Osteoblast (primary cell): ENCODE measurements around the gene TENM3. TPM values are rescaled to one million over a fixed set of nuclear protein-coding genes. Genes with fewer than 3 reads are reported as not detected.

Experiments used
- DNase-seq: peaks from one replicate; pipeline ENCODE4 v3.0.0; 2011; ENCODE audit warnings: low spot score, mixed read lengths; ENCODE audit not compliant: insufficient read length; ENCODE audit errors: missing footprints
- H2AFZ ChIP-seq: 2 replicates; pipeline ENCODE4 v1.6.0; 2011; ENCODE audit warnings: mild to moderate bottlenecking, low read length
- H3K27ac ChIP-seq: 2 replicates; pipeline ENCODE4 v1.5.1; 2011; ENCODE audit warnings: mild to moderate bottlenecking, low read depth, low read length, moderate library complexity
- H3K27me3 ChIP-seq: 2 replicates; pipeline ENCODE4 v1.6.0; 2012; ENCODE audit warnings: mild to moderate bottlenecking, control low read depth, inconsistent platforms, low read length, moderate library complexity; ENCODE audit not compliant: insufficient read depth
- H3K36me3 ChIP-seq: 2 replicates; pipeline ENCODE4 v1.5.1; 2011; ENCODE audit warnings: mild to moderate bottlenecking, low read length, control low read depth, moderate library complexity; ENCODE audit not compliant: insufficient read depth
- H3K4me1 ChIP-seq: 2 replicates; pipeline ENCODE4 v1.5.1; 2011; ENCODE audit warnings: mild to moderate bottlenecking, low read length, control low read depth, moderate library complexity; ENCODE audit not compliant: insufficient read depth
- H3K4me2 ChIP-seq: 2 replicates; pipeline ENCODE4 v1.6.0; 2011; ENCODE audit warnings: mild to moderate bottlenecking, low read length; ENCODE audit not compliant: insufficient read depth
- H3K4me3 ChIP-seq: fragments of 200-600 bp; sonication (generic); 3 replicates; pipeline ENCODE4 v1.5.1; 2012; ENCODE audit warnings: mild to moderate bottlenecking, low read length, inconsistent platforms; ENCODE audit not compliant: insufficient read depth
- H3K79me2 ChIP-seq: 2 replicates; pipeline ENCODE4 v1.6.0; 2012; ENCODE audit warnings: mild to moderate bottlenecking, low read length, control low read depth, inconsistent platforms; ENCODE audit not compliant: insufficient read depth
- H3K9me3 ChIP-seq: 2 replicates; pipeline ENCODE4 v1.5.1; 2011; ENCODE audit warnings: low read depth, low read length, control low read depth
- H4K20me1 ChIP-seq: 2 replicates; pipeline ENCODE4 v1.6.0; 2012; ENCODE audit warnings: mild to moderate bottlenecking, low read length, control low read depth; ENCODE audit not compliant: insufficient read depth
- total RNA-seq: library from RNA; depleted of rRNA; stranded (reverse); fragments of >200 nt; gene quantifications from 2 replicates; pipeline ENCODE4 v1.2.3, GENCODE V29; 2012
- TF ChIP-seq, protein P1 (sequence below): IDR thresholded peaks from 2 replicates; pipeline ENCODE4 v1.5.1; 2011; ENCODE audit warnings: mild to moderate bottlenecking, low read depth, low read length, moderate library complexity; ENCODE audit errors: extremely low read depth

TENM3 gene
- total RNA-seq, 1 donor = 59.0 TPM

DNA sequence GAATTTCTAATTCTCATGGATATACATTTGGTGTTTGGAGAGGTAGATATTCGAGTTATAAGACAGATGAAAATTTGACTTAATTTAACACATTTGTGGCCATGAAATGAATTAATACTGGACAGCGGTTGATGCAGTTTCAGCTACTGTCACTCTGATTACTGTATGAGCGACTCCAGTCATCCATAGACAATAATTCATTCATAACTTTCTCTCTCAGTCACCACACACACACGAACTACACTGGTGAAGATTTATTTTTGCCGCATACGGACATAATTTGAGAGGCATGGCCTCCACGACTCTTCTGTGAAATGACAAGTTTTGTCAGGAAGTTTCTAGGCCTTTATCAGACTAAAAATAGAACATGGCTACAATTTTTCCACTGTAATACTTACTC lies 177.0 kb downstream of the TENM3 start:
- Histone ChIP-seq H4K20me1 (no peaks in the 10 kb centered on the region), H3K27ac (no peak overlapping the region), H3K4me1 (no peaks in the 10 kb centered on the region), H3K36me3 (no peaks in the 10 kb centered on the region), H3K4me3 (no peak overlapping the region), H3K4me2 (no peak overlapping the region), H3K27me3 (no peaks in the 10 kb centered on the region), H3K79me2 (no peaks in the 10 kb centered on the region), H2AFZ (no peak overlapping the region), H3K9me3 (no peaks in the 10 kb centered on the region)
- TF ChIP-seq, protein P1, sequence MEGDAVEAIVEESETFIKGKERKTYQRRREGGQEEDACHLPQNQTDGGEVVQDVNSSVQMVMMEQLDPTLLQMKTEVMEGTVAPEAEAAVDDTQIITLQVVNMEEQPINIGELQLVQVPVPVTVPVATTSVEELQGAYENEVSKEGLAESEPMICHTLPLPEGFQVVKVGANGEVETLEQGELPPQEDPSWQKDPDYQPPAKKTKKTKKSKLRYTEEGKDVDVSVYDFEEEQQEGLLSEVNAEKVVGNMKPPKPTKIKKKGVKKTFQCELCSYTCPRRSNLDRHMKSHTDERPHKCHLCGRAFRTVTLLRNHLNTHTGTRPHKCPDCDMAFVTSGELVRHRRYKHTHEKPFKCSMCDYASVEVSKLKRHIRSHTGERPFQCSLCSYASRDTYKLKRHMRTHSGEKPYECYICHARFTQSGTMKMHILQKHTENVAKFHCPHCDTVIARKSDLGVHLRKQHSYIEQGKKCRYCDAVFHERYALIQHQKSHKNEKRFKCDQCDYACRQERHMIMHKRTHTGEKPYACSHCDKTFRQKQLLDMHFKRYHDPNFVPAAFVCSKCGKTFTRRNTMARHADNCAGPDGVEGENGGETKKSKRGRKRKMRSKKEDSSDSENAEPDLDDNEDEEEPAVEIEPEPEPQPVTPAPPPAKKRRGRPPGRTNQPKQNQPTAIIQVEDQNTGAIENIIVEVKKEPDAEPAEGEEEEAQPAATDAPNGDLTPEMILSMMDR = no peak
- no peak for DNase-seq

DNA sequence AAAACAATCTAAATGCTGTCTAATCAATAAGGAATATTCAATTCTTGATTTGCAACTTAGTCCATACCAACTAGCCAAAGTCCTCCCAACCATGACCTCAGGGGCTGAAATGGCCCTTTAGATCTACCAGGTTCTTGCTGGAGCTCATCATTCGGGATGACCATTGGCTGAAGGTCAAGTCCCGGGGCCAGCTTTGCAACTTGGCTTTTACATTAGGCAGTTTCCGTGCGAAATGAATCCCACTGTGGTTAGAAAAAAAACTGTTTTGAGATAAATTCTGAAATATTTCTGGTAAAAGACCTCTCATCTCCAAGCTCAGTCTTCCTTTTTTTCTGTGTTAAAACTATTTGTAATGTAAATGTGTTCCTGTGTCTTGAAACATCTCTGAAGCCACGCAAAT lies 178.6 kb downstream of the TENM3 start:
- no peak overlapping the region for H3K27ac ChIP-seq
- no peaks in the 10 kb centered on the region for H3K27me3 ChIP-seq
- H3K9me3 ChIP-seq = no peaks in the 10 kb centered on the region
- H3K36me3 ChIP-seq = no peaks in the 10 kb centered on the region
- H3K4me2 ChIP-seq = no peak overlapping the region
- DNase-seq = no peak
- H2AFZ ChIP-seq = no peak overlapping the region
- H3K79me2 ChIP-seq = no peaks in the 10 kb centered on the region
- H3K4me3 ChIP-seq = no peak overlapping the region
- no peaks in the 10 kb centered on the region for H3K4me1 ChIP-seq
- TF ChIP-seq, protein P1 = no peak
- no peaks in the 10 kb centered on the region for H4K20me1 ChIP-seq

DNA sequence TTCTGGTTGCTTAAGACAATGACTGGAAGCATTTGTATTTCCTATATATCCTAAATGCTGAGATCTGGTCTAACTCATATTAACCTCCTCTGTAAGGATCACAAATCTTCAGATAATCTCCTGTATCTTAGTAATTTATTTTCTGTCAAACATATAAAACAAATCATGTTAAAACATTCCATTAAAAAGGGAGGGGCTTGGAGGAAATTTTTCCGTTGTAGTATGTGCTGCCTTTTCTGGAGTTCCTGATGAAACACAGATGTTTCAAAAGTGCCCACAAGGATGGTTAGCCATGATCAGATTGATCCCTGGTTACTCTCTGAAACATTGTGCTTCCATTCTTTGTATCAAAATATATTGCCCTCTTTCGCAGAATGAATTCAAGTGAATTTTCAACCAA lies 182.1 kb downstream of the TENM3 start:
- no peaks in the 10 kb centered on the region for H3K9me3 ChIP-seq
- no peaks in the 10 kb centered on the region for H3K27me3 ChIP-seq
- H3K79me2 ChIP-seq = no peaks in the 10 kb centered on the region
- H3K4me2 ChIP-seq = no peak overlapping the region
- DNase-seq = no peak
- H3K4me1 ChIP-seq = no peaks in the 10 kb centered on the region
- H3K27ac ChIP-seq = no peak overlapping the region
- TF ChIP-seq, protein P1 = no peak
- no peaks in the 10 kb centered on the region for H3K36me3 ChIP-seq
- H3K4me3 ChIP-seq = no peak overlapping the region
- H4K20me1 ChIP-seq = no peaks in the 10 kb centered on the region
- no peak overlapping the region for H2AFZ ChIP-seq

DNA sequence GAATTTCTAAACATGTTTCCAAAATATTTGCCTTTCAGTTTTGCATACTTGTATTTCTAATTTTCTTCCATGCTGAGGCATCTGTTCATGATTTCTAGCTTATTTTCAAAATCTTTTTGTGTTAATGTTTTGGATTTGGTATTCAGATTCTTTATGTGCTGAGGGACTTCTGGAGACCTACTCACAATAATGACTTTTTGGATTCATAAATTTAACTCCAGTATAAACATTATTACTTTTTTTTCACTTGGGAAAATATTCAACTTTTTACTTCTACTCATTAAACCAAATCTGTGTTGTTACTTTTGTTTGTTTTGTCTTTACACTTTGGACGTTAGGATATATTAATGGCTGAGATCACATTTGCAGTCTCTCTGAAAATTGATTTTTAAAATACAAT lies 183.7 kb downstream of the TENM3 start:
- Histone ChIP-seq H4K20me1 (no peaks in the 10 kb centered on the region), H3K4me3 (no peak overlapping the region), H3K27me3 (no peaks in the 10 kb centered on the region), H3K9me3 (no peaks in the 10 kb centered on the region), H3K4me1 (no peaks in the 10 kb centered on the region), H3K27ac (no peak overlapping the region), H2AFZ (no peak overlapping the region), H3K4me2 (no peak overlapping the region), H3K36me3 (no peaks in the 10 kb centered on the region), H3K79me2 (no peaks in the 10 kb centered on the region)
- no peak for DNase-seq
- TF ChIP-seq, protein P1 = no peak
